Smooth muscle cell (in vitro differentiated cells): ENCODE results near the gene GGCX. TPM values are rescaled to one million over a fixed set of nuclear protein-coding genes. Genes with fewer than 3 reads are reported as not detected.
"Not testable (repeated sequence)": the region's sequence is repeated elsewhere in the genome, so short reads cannot be mapped to it uniquely, and the experiment has no call there.

Source experiments
- DNase-seq: peaks from one replicate; lab custom pipeline; 2025; ENCODE audit not compliant: unreplicated experiment; lab: John Stamatoyannopoulos, UW
- H2AFZ ChIP-seq: fragments of 200-600 bp; sonication (generic); 2 replicates; pipeline ENCODE4 v1.6.0; 2016; ENCODE audit warnings: antibody characterized with exemption, low read depth, mild to moderate bottlenecking
- H3F3A ChIP-seq: fragments of 200-600 bp; sonication (generic); 2 replicates; pipeline ENCODE4 v1.6.0; 2017; ENCODE audit warnings: antibody characterized with exemption, low read depth
- H3K27ac ChIP-seq: fragments of 200-600 bp; sonication (generic); 2 replicates; pipeline ENCODE4 v1.5.1; 2016; ENCODE audit warnings: low read depth, mild to moderate bottlenecking
- H3K27me3 ChIP-seq: fragments of 200-600 bp; sonication (generic); 2 replicates; pipeline ENCODE4 v1.6.1; 2016; ENCODE audit warnings: low read depth, mild to moderate bottlenecking
- H3K36me3 ChIP-seq: fragments of 200-600 bp; sonication (generic); 2 replicates; pipeline ENCODE4 v1.5.1; 2016; ENCODE audit warnings: low read depth
- H3K4me1 ChIP-seq: fragments of 200-600 bp; sonication (generic); 2 replicates; pipeline ENCODE4 v1.5.1; 2016; ENCODE audit warnings: low read depth
- H3K4me2 ChIP-seq: fragments of 200-600 bp; sonication (generic); 2 replicates; pipeline ENCODE4 v1.6.0; 2016; ENCODE audit warnings: mild to moderate bottlenecking
- H3K4me3 ChIP-seq: fragments of 200-600 bp; sonication (generic); 2 replicates; pipeline ENCODE4 v1.5.1; 2016; ENCODE audit warnings: mild to moderate bottlenecking
- H3K79me2 ChIP-seq: fragments of 200-600 bp; sonication (generic); 2 replicates; pipeline ENCODE4 v1.6.0; 2016; ENCODE audit warnings: low read depth, mild to moderate bottlenecking
- H3K9ac ChIP-seq: fragments of 200-600 bp; sonication (generic); 2 replicates; pipeline ENCODE4 v1.6.0; 2016; ENCODE audit warnings: low read depth
- H3K9me3 ChIP-seq: fragments of 200-600 bp; sonication (generic); replicated peaks from 2 replicates; pipeline ENCODE4 v1.5.1; 2016; ENCODE audit warnings: low read depth
- H4K20me1 ChIP-seq: fragments of 200-600 bp; sonication (generic); 2 replicates; pipeline ENCODE4 v1.6.0; 2016; ENCODE audit warnings: low read depth
- WGBS: methylation state at CpG from one replicate; pipeline ENCODE4 v1.1.7; 2016; ENCODE audit warnings: low lambda C conversion rate; 5-methylcytosine and 5-hydroxymethylcytosine counted together
- polyA plus RNA-seq: library from polyadenylated mRNA; unstranded; fragments of >200 nt; fragmentation: Nextera tagmentation; extraction: Ambion mirVana; gene quantifications from 2 replicates; pipeline ENCODE4 v1.2.1, GENCODE V29; 2016
- total RNA-seq: library from RNA; depleted of rRNA; stranded (reverse); fragments of >200 nt; gene quantifications from 2 replicates; pipeline ENCODE4 v1.2.3, GENCODE V29; 2014
- TF ChIP-seq, protein P1 (sequence below): fragments of 200-600 bp; sonication (generic); IDR thresholded peaks from 2 replicates; pipeline ENCODE4 v1.5.1; 2017; ENCODE audit warnings: borderline replicate concordance, mild to moderate bottlenecking, antibody characterized with exemption; ENCODE audit not compliant: insufficient read depth, poor library complexity, severe bottlenecking

The GGCX gene
- total and polyA plus RNA-seq, 2 experiments from 2014 or later: 44.5 to 83.2 TPM

DNA sequence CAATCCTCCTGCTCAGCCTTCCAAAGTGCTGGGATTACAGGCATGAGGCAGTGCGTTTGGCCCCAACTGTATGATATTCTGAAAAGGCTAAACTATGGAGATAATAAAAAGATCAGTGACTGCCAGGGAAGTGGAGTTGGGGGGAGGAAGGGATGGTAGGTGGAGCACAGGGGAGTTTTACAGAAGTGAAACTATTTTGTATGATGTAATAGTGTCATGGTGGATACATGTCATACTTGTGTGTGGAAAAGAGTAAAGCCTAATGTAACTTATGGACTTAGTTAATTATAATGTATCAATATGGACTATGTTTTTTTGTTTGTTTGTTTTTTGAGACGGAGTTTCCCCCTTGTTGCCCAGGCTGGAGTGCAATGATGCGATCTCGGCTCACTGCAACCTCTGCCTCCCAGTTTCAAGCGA, 2.9 kb upstream of the GGCX start:
- DNase-seq: no peak
- H2AFZ ChIP-seq: no peak overlapping the region
- no peak overlapping the region for H3K27ac ChIP-seq
- no peaks in the 10 kb centered on the region for H3K27me3 ChIP-seq
- TF ChIP-seq, protein P1, sequence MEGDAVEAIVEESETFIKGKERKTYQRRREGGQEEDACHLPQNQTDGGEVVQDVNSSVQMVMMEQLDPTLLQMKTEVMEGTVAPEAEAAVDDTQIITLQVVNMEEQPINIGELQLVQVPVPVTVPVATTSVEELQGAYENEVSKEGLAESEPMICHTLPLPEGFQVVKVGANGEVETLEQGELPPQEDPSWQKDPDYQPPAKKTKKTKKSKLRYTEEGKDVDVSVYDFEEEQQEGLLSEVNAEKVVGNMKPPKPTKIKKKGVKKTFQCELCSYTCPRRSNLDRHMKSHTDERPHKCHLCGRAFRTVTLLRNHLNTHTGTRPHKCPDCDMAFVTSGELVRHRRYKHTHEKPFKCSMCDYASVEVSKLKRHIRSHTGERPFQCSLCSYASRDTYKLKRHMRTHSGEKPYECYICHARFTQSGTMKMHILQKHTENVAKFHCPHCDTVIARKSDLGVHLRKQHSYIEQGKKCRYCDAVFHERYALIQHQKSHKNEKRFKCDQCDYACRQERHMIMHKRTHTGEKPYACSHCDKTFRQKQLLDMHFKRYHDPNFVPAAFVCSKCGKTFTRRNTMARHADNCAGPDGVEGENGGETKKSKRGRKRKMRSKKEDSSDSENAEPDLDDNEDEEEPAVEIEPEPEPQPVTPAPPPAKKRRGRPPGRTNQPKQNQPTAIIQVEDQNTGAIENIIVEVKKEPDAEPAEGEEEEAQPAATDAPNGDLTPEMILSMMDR: no peak
- H3K4me2 ChIP-seq: no peak overlapping the region
- peaks cover 11% of the 10 kb centered on the region for H3K4me1 ChIP-seq
- no peak overlapping the region for H3K9ac ChIP-seq
- H3F3A ChIP-seq: no peaks in the 10 kb centered on the region
- H3K4me3 ChIP-seq: no peak overlapping the region
- H3K36me3 ChIP-seq: no peaks in the 10 kb centered on the region
- peaks cover 21% of the 10 kb centered on the region for H3K79me2 ChIP-seq
- 91% methylated on average over 5 of the region's 5 CpGs for WGBS
- no peaks in the 10 kb centered on the region for H3K9me3 ChIP-seq
- H4K20me1 ChIP-seq: peaks cover under 1% of the 10 kb centered on the region

DNA sequence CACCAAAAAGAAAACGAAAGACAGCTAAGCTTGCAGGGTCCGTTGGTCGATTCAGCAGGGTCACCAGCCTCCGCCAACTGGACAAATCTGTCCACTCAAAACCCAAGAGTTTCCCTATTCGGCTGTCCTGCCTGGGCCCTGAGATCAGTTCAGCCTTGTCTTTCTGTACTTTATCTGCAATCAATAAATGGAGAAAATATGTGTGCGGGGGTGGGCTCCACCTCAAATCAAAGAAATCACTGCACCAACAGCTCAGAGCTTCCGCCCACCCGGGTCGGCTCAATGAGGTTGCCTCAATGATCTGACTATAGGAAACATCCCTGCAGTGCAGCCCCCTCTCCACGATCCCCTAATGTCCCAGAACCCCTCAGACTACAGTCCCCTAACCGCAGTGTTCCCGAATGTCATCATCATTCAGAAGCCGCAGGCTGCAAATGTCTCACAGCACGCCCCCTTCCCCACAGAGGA, 447 bp downstream of the GGCX start:
- 6% methylated on average over 13 of the region's 14 CpGs for WGBS
- peaks cover 11% of the 10 kb centered on the region for H3K4me1 ChIP-seq
- H3K27me3 ChIP-seq: no peaks in the 10 kb centered on the region
- TF ChIP-seq, protein P1: no peak
- H3K4me2 ChIP-seq: peak overlapping the region; percentile 97
- no peaks in the 10 kb centered on the region for H3F3A ChIP-seq
- H2AFZ ChIP-seq: peak overlapping the region; percentile 97
- H3K79me2 ChIP-seq: peaks cover 39% of the 10 kb centered on the region
- H3K4me3 ChIP-seq: peak overlapping the region; percentile 84
- H3K9ac ChIP-seq: peak overlapping the region; percentile 81
- DNase-seq: no peak
- peaks cover 10% of the 10 kb centered on the region for H4K20me1 ChIP-seq
- peak overlapping the region; percentile 51 for H3K27ac ChIP-seq
- no peaks in the 10 kb centered on the region for H3K9me3 ChIP-seq
- peaks cover 3% of the 10 kb centered on the region for H3K36me3 ChIP-seq

DNA sequence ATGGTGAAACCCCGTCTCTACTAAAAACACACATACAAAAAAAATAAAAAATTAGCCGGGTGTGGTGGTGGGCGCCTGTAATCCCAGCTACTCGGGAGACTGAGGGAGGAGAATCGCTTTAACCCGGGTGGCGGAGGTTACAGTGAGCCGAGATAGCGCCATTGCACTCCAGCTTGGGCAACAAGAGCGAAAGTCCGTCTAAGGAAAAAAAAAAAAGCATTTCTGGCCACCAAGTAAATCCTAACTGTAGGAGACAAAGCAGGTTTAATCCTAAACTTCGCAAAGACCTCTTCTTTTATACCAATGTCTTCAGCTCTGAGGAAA, 928 bp downstream of the GGCX start:
- H3K9me3 ChIP-seq, H3K27ac ChIP-seq, H3K27me3 ChIP-seq, H4K20me1 ChIP-seq, DNase-seq, H3F3A ChIP-seq, H3K36me3 ChIP-seq, H2AFZ ChIP-seq: not testable (repeated sequence)
- Histone ChIP-seq H3K79me2 (peaks cover 39% of the 10 kb centered on the region), H3K4me3 (peak overlapping the region; percentile 84), H3K4me1 (peaks cover 11% of the 10 kb centered on the region), H3K9ac (peak overlapping the region; percentile 81), H3K4me2 (peak overlapping the region; percentile 97)
- 88% methylated on average over 12 of the region's 12 CpGs for WGBS

GRCh38 chr2:85558160-85558559, 3.1 kb downstream of the GGCX start:
- H3K27ac ChIP-seq: no peak overlapping the region
- no peaks in the 10 kb centered on the region for H3K9me3 ChIP-seq
- H3K4me2 ChIP-seq: no peak overlapping the region
- no peak overlapping the region for H3K9ac ChIP-seq
- peaks cover 3% of the 10 kb centered on the region for H3K36me3 ChIP-seq
- peaks cover 39% of the 10 kb centered on the region for H3K79me2 ChIP-seq
- H3K27me3 ChIP-seq: no peaks in the 10 kb centered on the region
- no peak for DNase-seq
- 95% methylated on average over 1 of the region's 1 CpG for WGBS
- H2AFZ ChIP-seq: no peak overlapping the region
- H3K4me1 ChIP-seq: peaks cover 11% of the 10 kb centered on the region
- TF ChIP-seq, protein P1: no peak
- no peaks in the 10 kb centered on the region for H3F3A ChIP-seq
- peaks cover 10% of the 10 kb centered on the region for H4K20me1 ChIP-seq
- no peak overlapping the region for H3K4me3 ChIP-seq
